Memory B cell (primary cell): ENCODE measurements around the gene CSE1L.
"Not testable (repeated sequence)": the region's sequence is repeated elsewhere in the genome, so short reads cannot be mapped to it uniquely, and the experiment has no call there.

Source experiments
- ATAC-seq: fragments of 150-1000 bp; cut with Tn5 transposase; 2 replicates; pipeline ENCODE4 v1.10.0; 2021; ENCODE audit warnings: low read depth, mild to moderate bottlenecking, moderate library complexity
- DNase-seq, 2 donors: peaks; one replicate each; pipeline ENCODE4 v3.0.0; 2022; ENCODE audit warnings: low spot score in 2 of 2
- H3K27ac Mint-ChIP-seq: one replicate; pipeline ENCODE4 v1.8.0; 2022; ENCODE audit warnings: mild to moderate bottlenecking, moderate library complexity, mixed read lengths
- H3K27me3 Mint-ChIP-seq: one replicate; pipeline ENCODE4 v1.8.0; 2022; ENCODE audit warnings: mixed read lengths
- H3K36me3 Mint-ChIP-seq: one replicate; pipeline ENCODE4 v1.8.0; 2022; ENCODE audit warnings: mild to moderate bottlenecking, mixed read lengths
- H3K4me1 Mint-ChIP-seq: one replicate; pipeline ENCODE4 v1.8.0; 2022; ENCODE audit warnings: mixed read lengths
- H3K4me3 Mint-ChIP-seq: one replicate; pipeline ENCODE4 v1.8.0; 2022; ENCODE audit warnings: mild to moderate bottlenecking, moderate library complexity, mixed read lengths
- H3K9me3 Mint-ChIP-seq: one replicate; pipeline ENCODE4 v1.8.0; 2022; ENCODE audit warnings: mixed read lengths

The CSE1L gene

GRCh38 chr20:49097159-49097558, 51.0 kb downstream of the CSE1L start:
- no peak for ATAC-seq
- Mint-ChIP-seq H3K27ac (no peak overlapping the region), H3K4me1 (peaks cover 12% of the 10 kb centered on the region), H3K9me3 (no peaks in the 10 kb centered on the region), H3K27me3 (no peaks in the 10 kb centered on the region), H3K4me3 (no peak overlapping the region), H3K36me3 (peaks cover 23% of the 10 kb centered on the region)
- no peak for DNase-seq

GRCh38 chr20:49098136-49098535, 52.0 kb downstream of the CSE1L start:
- H3K36me3 Mint-ChIP-seq = peaks cover 26% of the 10 kb centered on the region

GRCh38 chr20:49099011-49099410, 52.9 kb downstream of the CSE1L start:
- peaks cover 14% of the 10 kb centered on the region for H3K4me1 Mint-ChIP-seq
- H3K9me3 Mint-ChIP-seq = no peaks in the 10 kb centered on the region
- no peak overlapping the region for H3K4me3 Mint-ChIP-seq
- DNase-seq = no peak
- H3K27me3 Mint-ChIP-seq = no peaks in the 10 kb centered on the region
- ATAC-seq = no peak
- H3K36me3 Mint-ChIP-seq = peaks cover 27% of the 10 kb centered on the region
- peak overlapping the region; percentile 11 for H3K27ac Mint-ChIP-seq

More at GRCh38 chr20:49098136-49098535, 52.0 kb downstream of the CSE1L start:
- DNase-seq (no peak), ATAC-seq (no peak)
- Mint-ChIP-seq H3K4me3 (no peak overlapping the region), H3K4me1 (peaks cover 12% of the 10 kb centered on the region), H3K27me3 (no peaks in the 10 kb centered on the region), H3K9me3 (no peaks in the 10 kb centered on the region), H3K27ac (no peak overlapping the region)

GRCh38 chr20:49100292-49100691, 54.2 kb downstream of the CSE1L start:
- Mint-ChIP-seq H3K4me3 (peak overlapping the region; percentile 27), H3K36me3 (peaks cover 22% of the 10 kb centered on the region), H3K4me1 (peaks cover 14% of the 10 kb centered on the region), H3K27ac (peak overlapping the region; percentile 87)
- H3K9me3 Mint-ChIP-seq, ATAC-seq, DNase-seq, H3K27me3 Mint-ChIP-seq: not testable (repeated sequence)

DNA sequence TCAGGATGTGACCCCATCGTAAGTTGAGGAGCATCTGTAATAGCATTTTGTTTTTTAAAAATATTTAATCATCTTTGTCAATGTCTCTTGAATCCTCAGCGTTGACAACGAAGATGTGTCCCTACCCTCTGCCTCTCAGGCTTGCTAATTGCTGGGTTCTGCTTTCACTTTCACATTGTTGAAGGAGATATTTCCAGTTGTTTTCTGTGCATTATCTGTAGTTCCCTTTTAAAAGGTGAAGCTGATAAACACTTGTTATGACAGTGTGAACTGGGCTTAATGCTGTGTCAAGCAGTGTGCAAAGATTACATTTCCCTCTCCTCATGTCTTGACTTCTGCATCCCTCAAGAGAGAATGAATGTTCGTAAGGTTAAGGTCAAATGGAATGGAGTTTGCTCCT, 54.9 kb downstream of the CSE1L start:
- Mint-ChIP-seq H3K27ac (peak overlapping the region; percentile 87), H3K36me3 (peaks cover 20% of the 10 kb centered on the region), H3K4me1 (peaks cover 14% of the 10 kb centered on the region), H3K27me3 (no peaks in the 10 kb centered on the region), H3K4me3 (peak overlapping the region; percentile 0), H3K9me3 (no peaks in the 10 kb centered on the region)
- ATAC-seq (peak; percentile 94), DNase-seq (no peak)

DNA sequence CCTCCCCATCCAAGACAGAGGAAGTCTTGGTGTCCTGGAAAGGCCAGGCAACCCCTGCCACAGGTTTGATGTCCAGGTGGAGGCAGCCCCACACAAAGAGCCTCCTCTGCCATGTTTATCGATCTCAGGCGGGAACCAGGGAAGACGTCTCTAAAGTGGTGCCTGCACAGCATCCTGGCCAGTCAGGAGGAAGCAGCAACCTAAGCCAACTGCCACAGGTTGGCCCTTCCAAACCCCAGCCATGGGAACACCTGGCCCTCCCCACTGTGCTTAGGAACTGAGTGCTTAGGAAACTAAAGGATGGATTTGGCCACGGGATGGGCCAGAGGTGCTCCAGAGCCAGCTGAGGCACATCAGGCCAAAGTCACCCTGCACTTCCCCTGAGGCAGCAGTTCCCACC, 56.9 kb downstream of the CSE1L start:
- Mint-ChIP-seq H3K27ac (peak overlapping the region; percentile 50), H3K27me3 (no peaks in the 10 kb centered on the region), H3K4me1 (peaks cover 18% of the 10 kb centered on the region), H3K4me3 (no peak overlapping the region), H3K9me3 (no peaks in the 10 kb centered on the region), H3K36me3 (peaks cover 12% of the 10 kb centered on the region)
- DNase-seq (no peak), ATAC-seq (no peak)

DNA sequence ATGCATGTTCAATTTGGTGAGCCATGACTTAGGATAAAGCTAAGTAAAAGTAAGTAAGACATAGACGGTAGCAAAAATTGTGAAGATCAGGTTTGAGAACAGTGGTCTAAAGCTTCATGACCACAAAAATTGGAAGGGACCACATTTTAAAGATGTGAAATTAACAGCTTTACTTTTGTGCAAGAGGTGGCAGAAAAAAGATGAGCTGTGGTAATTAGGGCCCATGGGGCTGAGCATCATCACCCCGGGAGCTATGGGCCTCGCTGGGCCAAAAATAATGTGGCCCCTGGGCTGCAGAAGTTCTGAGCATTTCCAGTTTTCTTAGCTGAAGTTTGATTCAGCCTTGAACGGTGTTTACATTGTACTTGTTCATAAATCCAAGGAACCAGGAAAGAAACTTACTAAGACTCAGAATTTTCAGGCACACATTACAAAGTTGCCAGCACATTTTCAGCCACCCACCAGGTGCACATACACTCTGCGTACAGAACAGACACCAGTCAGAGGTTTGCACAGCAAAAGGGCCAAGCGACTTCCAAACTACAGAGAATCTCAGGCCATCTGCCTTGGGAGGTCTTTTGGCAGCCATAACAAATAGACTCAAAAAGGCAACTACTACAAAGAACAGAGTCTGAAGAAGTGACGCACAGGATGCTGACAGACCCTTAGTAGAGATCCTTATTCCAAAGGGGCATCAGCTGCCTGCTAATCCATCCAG, 57.7 kb downstream of the CSE1L start:
- no peak for DNase-seq
- H3K36me3 Mint-ChIP-seq = peaks cover 16% of the 10 kb centered on the region
- peaks cover 20% of the 10 kb centered on the region for H3K4me1 Mint-ChIP-seq
- H3K4me3 Mint-ChIP-seq = no peak overlapping the region
- H3K27me3 Mint-ChIP-seq = no peaks in the 10 kb centered on the region
- no peak for ATAC-seq
- no peaks in the 10 kb centered on the region for H3K9me3 Mint-ChIP-seq
- H3K27ac Mint-ChIP-seq = peak overlapping the region; percentile 50

- Mint-ChIP-seq H3K27me3 (no peaks in the 10 kb centered on the region), H3K27ac (peak overlapping the region; percentile 50), H3K4me3 (no peak overlapping the region), H3K4me1 (peaks cover 17% of the 10 kb centered on the region), H3K9me3 (no peaks in the 10 kb centered on the region), H3K36me3 (peaks cover 14% of the 10 kb centered on the region)
- ATAC-seq = no peak
- DNase-seq = no peak
Observed at GRCh38 chr20:49104365-49104648, 58.2 kb downstream of the CSE1L start.

- not testable (repeated sequence) for ATAC-seq, H3K4me3 Mint-ChIP-seq, H3K27me3 Mint-ChIP-seq, H3K27ac Mint-ChIP-seq, DNase-seq, H3K9me3 Mint-ChIP-seq
- Mint-ChIP-seq H3K4me1 (peaks cover 17% of the 10 kb centered on the region), H3K36me3 (peaks cover 18% of the 10 kb centered on the region)
Observed at GRCh38 chr20:49104979-49105547, 59.0 kb downstream of the CSE1L start.

GRCh38 chr20:49106328-49106727, 60.2 kb downstream of the CSE1L start:
- H3K27ac Mint-ChIP-seq = no peak overlapping the region
- no peak for DNase-seq
- H3K27me3 Mint-ChIP-seq = no peaks in the 10 kb centered on the region
- no peak for ATAC-seq
- H3K4me1 Mint-ChIP-seq = peaks cover 12% of the 10 kb centered on the region
- H3K9me3 Mint-ChIP-seq = no peaks in the 10 kb centered on the region
- H3K4me3 Mint-ChIP-seq = no peak overlapping the region
- peaks cover 26% of the 10 kb centered on the region for H3K36me3 Mint-ChIP-seq

DNA sequence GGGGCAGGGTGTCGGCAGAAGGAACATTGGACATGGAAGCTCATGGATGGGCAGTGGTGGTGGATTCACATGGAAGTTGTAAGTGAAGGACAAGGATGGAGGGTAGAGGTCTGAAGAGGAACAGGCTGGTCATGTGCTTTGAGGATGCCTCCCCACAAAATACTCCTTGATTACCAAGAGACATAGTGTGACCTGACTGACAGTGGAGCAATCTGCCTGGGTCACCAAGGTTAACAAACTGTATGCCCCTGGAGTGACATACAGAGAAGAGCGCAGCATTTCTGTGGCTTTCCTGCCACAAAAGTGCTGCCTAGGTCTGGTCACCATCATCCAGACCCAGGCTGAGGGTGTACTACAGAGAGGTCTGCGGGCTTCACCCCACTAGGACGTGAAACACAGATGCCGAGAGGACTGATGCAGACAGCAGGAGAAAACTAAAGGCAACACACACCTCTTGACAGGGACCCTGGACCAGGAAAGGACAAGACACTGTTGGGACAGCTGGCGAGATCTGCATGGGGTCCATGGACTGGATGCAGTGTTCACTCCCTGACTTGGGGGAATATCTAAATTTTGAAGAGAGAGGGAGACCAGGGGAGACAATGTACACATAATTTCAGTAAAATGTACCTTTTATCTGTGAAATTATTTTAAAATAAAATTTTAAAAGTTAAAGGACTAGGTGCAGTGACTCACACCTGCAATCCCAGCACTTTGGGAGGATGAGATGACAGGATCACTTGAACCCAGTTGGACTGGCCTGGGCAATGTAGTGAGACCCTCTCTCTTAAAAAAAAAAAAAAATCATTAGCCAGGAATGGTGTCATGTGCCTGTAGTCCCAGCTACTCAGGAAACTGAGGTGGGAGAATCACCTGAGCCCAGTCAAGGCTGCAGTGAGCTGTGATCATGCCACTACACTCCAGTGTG, 64.9 kb downstream of the CSE1L start:
- ATAC-seq = no peak
- no peak overlapping the region for H3K4me3 Mint-ChIP-seq

GRCh38 chr20:49112596-49113274, 66.6 kb downstream of the CSE1L start:
- DNase-seq = no peak
- Mint-ChIP-seq H3K27me3 (no peaks in the 10 kb centered on the region), H3K9me3 (no peaks in the 10 kb centered on the region), H3K4me1 (peaks cover 6% of the 10 kb centered on the region), H3K36me3 (peaks cover 43% of the 10 kb centered on the region), H3K4me3 (no peak overlapping the region), H3K27ac (no peak overlapping the region)
- no peak for ATAC-seq

More for the DNA sequence above, 64.9 kb downstream of the CSE1L start:
- H3K9me3 Mint-ChIP-seq = no peaks in the 10 kb centered on the region
- H3K36me3 Mint-ChIP-seq = peaks cover 34% of the 10 kb centered on the region
- no peaks in the 10 kb centered on the region for H3K27me3 Mint-ChIP-seq
- peaks cover 9% of the 10 kb centered on the region for H3K4me1 Mint-ChIP-seq
- DNase-seq = no peak
- no peak overlapping the region for H3K27ac Mint-ChIP-seq

DNA sequence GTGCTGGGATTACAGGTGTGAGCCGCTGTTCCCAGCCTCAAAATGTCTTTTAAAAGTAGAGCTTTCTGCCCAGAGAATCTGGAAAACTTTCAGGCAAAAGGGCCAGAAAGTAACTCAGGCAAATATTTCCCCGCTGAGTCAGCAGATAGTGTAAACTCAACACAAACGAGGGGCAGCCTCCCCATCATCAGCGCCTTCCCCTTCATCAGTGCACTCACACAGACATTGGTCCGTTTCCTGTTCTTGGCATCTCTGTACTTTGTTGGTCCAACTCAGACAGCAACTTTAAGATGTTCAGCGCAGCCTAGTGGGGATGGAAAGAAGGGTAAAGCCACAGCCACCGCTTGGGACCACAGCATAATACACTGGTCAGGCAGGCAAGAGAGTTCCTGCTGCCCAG, 69.5 kb downstream of the CSE1L start:
- no peak overlapping the region for H3K4me3 Mint-ChIP-seq
- H3K9me3 Mint-ChIP-seq = no peaks in the 10 kb centered on the region
- peaks cover 43% of the 10 kb centered on the region for H3K36me3 Mint-ChIP-seq
- peaks cover 1% of the 10 kb centered on the region for H3K4me1 Mint-ChIP-seq
- DNase-seq (no peak), ATAC-seq (no peak)
- no peak overlapping the region for H3K27ac Mint-ChIP-seq
- H3K27me3 Mint-ChIP-seq = no peaks in the 10 kb centered on the region

DNA sequence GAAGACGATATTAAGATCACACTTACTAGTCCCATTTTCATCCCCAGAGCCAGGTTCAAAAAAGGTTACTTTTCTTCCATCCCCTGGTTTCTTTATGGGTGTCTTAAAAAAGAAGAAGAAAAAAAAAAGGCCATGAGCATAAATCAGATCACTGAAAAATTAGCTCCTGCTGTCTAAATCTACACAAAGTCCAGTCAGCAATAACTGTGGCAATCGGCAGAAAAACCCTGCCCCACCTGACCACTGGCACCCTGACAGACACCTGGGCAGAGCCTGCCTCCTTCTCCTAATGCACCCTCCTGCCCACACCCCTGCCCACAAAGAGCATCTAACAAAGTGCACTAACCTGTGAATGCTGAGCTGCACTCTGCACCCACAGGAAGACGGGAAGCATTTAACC, 72.2 kb downstream of the CSE1L start:
- no peak for DNase-seq
- Mint-ChIP-seq H3K9me3 (no peaks in the 10 kb centered on the region), H3K4me1 (no peaks in the 10 kb centered on the region), H3K27me3 (no peaks in the 10 kb centered on the region), H3K4me3 (no peak overlapping the region), H3K36me3 (peaks cover 45% of the 10 kb centered on the region), H3K27ac (no peak overlapping the region)
- no peak for ATAC-seq
